IMR-90 (cell line): ENCODE measurements around the gene NFATC3. TPM values are rescaled to one million over a fixed set of nuclear protein-coding genes. Genes with fewer than 3 reads are reported as not detected.

Experiments used
- ATAC-seq: fragments of 200-7000 bp; cut with Tn5 transposase; 2 replicates; pipeline ENCODE4 v1.9.1; 2020; ENCODE audit warnings: low read depth, mild to moderate bottlenecking, moderate library complexity
- BruUV-seq: library from RNA; stranded (reverse); fragments of 400-500 nt; replicated peaks from 2 replicates; lab custom pipeline; 2021; lab: Mats Ljungman, UMichigan
- CTCF ChIA-PET: fragments of 300-600 bp; formaldehyde crosslinking; extraction: SDS; loops from one replicate; lab custom pipeline; 2021; ENCODE audit warnings: antibody characterized with exemption; lab: Yijun Ruan, JAX
- POLR2A ChIA-PET: fragments of 300-600 bp; sonication (Branson Sonifier 250); formaldehyde crosslinking; loops from one replicate; lab custom pipeline; 2022; ENCODE audit warnings: antibody characterized with exemption; ENCODE audit not compliant: unreplicated experiment; lab: Charles Lee
- DNase-seq: peaks from one replicate; pipeline ENCODE4 v3.0.0; 2013
- H2AFZ ChIP-seq: replicated peaks from 2 replicates; pipeline ENCODE3; 2013; ENCODE audit warnings: low read length, mild to moderate bottlenecking; ENCODE audit not compliant: poor library complexity
- H2AK5ac ChIP-seq: 2 replicates; pipeline ENCODE4 v1.6.1; 2013; ENCODE audit warnings: low read depth, low read length, inconsistent platforms
- H2AK9ac ChIP-seq: replicated peaks from 2 replicates; pipeline ENCODE3; 2013; ENCODE audit warnings: mild to moderate bottlenecking, low read depth, low read length, moderate library complexity; ENCODE audit not compliant: poor library complexity
- H2BK120ac ChIP-seq: 2 replicates; pipeline ENCODE4 v1.6.1; 2013; ENCODE audit warnings: low read depth, low read length, inconsistent platforms
- H2BK15ac ChIP-seq: 3 replicates; pipeline ENCODE4 v1.6.1; 2013; ENCODE audit warnings: low read depth, low read length, inconsistent platforms
- H2BK20ac ChIP-seq: 2 replicates; pipeline ENCODE4 v1.6.1; 2013; ENCODE audit warnings: low read depth, mild to moderate bottlenecking, inconsistent platforms, low read length, moderate library complexity
- H2BK5ac ChIP-seq: 2 replicates; pipeline ENCODE4 v1.6.1; 2013; ENCODE audit warnings: mild to moderate bottlenecking, low read depth, low read length, inconsistent platforms; ENCODE audit not compliant: poor library complexity, severe bottlenecking
- H3K14ac ChIP-seq: replicated peaks from 2 replicates; pipeline ENCODE4 v1.6.1; 2013; ENCODE audit warnings: low read depth, low read length, inconsistent platforms
- H3K18ac ChIP-seq: 2 replicates; pipeline ENCODE4 v1.6.1; 2013; ENCODE audit warnings: low read depth, low read length, control low read depth
- H3K23ac ChIP-seq: 2 replicates; pipeline ENCODE4 v1.6.1; 2013; ENCODE audit warnings: low read depth, low read length, inconsistent platforms
- H3K27ac ChIP-seq: 2 replicates; pipeline ENCODE4 v1.5.1; 2013; ENCODE audit warnings: mild to moderate bottlenecking, control low read depth, low read length; ENCODE audit not compliant: insufficient read depth
- H3K27me3 ChIP-seq: 2 replicates; pipeline ENCODE4 v1.6.1; 2013; ENCODE audit warnings: low read length; ENCODE audit not compliant: control insufficient read depth, insufficient read depth
- H3K36me3 ChIP-seq: 2 replicates; pipeline ENCODE4 v1.6.1; 2013; ENCODE audit warnings: low read length, mixed read lengths; ENCODE audit not compliant: control insufficient read depth, insufficient read depth
- H3K4ac ChIP-seq: 2 replicates; pipeline ENCODE4 v1.6.1; 2013; ENCODE audit warnings: low read depth, low read length, inconsistent platforms
- H3K4me1 ChIP-seq: 2 replicates; pipeline ENCODE4 v1.6.1; 2013; ENCODE audit warnings: low read length, mixed read lengths; ENCODE audit not compliant: control insufficient read depth, insufficient read depth
- H3K4me2 ChIP-seq: 2 replicates; pipeline ENCODE4 v1.6.1; 2013; ENCODE audit warnings: low read depth, mild to moderate bottlenecking, control low read depth, low read length, moderate library complexity
- H3K4me3 ChIP-seq: 2 replicates; pipeline ENCODE4 v1.5.1; 2013; ENCODE audit warnings: low read depth, mild to moderate bottlenecking, control low read depth, low read length, moderate library complexity; ENCODE audit not compliant: insufficient read depth
- H3K56ac ChIP-seq: 2 replicates; pipeline ENCODE4 v1.6.1; 2013; ENCODE audit warnings: low read length, inconsistent platforms; ENCODE audit not compliant: insufficient read depth; ENCODE audit errors: extremely low read depth
- H3K79me1 ChIP-seq, 2 experiments: 2 replicates each; pipeline ENCODE4 v1.6.1; 2013; ENCODE audit warnings: low read length in 2 of 2, inconsistent platforms in 1 of 2, low read depth in 1 of 2
- H3K9ac ChIP-seq: 2 replicates; pipeline ENCODE4 v1.6.1; 2013; ENCODE audit warnings: low read depth, low read length, control low read depth
- H3K9me1 ChIP-seq: 2 replicates; pipeline ENCODE4 v1.6.1; 2013; ENCODE audit warnings: low read length, inconsistent platforms; ENCODE audit not compliant: insufficient read depth
- H3K9me3 ChIP-seq: 2 replicates; pipeline ENCODE4 v1.6.1; 2013; ENCODE audit warnings: low read length; ENCODE audit not compliant: control insufficient read depth, insufficient read depth
- H4K20me1 ChIP-seq: 2 replicates; pipeline ENCODE4 v1.6.1; 2013; ENCODE audit warnings: low read length, inconsistent platforms; ENCODE audit not compliant: insufficient read depth
- H4K5ac ChIP-seq: 2 replicates; pipeline ENCODE4 v1.6.1; 2013; ENCODE audit warnings: mild to moderate bottlenecking, low read depth, low read length, control low read depth
- H4K8ac ChIP-seq, 2 experiments: 2 replicates each; pipeline ENCODE4 v1.6.1; 2013; ENCODE audit warnings: low read depth in 2 of 2, low read length in 2 of 2, control low read depth in 1 of 2, inconsistent platforms in 1 of 2
- H4K91ac ChIP-seq: 2 replicates; pipeline ENCODE4 v1.6.1; 2013; ENCODE audit warnings: low read depth, low read length, inconsistent platforms; ENCODE audit not compliant: insufficient read depth
- BHLHE40 ChIP-seq: fragments of 150-350 bp; IDR thresholded peaks from 2 replicates; pipeline ENCODE4 v1.6.1; 2016; ENCODE audit warnings: mild to moderate bottlenecking, low read depth, low read length
- WGBS, 2 experiments: methylation state at CpG; one replicate each; pipeline versions ENCODE4 v1.1.5 to v1.1.7; 2013; ENCODE audit warnings: missing lambda C conversion rate in 2 of 2; ENCODE audit not compliant: insufficient read length in 1 of 2; ENCODE audit errors: extremely low coverage in 2 of 2; 5-methylcytosine and 5-hydroxymethylcytosine counted together
- dilution Hi-C: fragments of 300-500 bp; cut with HindIII; formaldehyde crosslinking; loops from one replicate; pipeline ENCODE4 v1.14.3; 2018; ENCODE audit warnings: low sequenced_read_pairs; ENCODE audit not compliant: unreplicated experiment
- in situ Hi-C: fragments of 300-500 bp; cut with MboI; formaldehyde crosslinking; loops from 3 replicates; pipeline ENCODE4 v1.14.3; 2019; ENCODE audit warnings: low sequenced_read_pairs, inconsistent platforms, mixed read lengths
- intact Hi-C: fragments of 100-400 bp; cut with micrococcal nuclease; formaldehyde crosslinking; loops from 2 replicates; pipeline ENCODE4 v1.10.0; 2022
- polyA plus RNA-seq, 3 experiments: library from polyadenylated mRNA; depleted of rRNA; stranded (reverse); fragments of >200 nt; gene quantifications; 2 replicates each; pipeline ENCODE4 v1.2.3, GENCODE V29; 2012; ENCODE audit warnings: low replicate concordance in 1 of 3
- total RNA-seq: library from RNA; depleted of rRNA; stranded (reverse); fragments of >200 nt; gene quantifications from 2 replicates; pipeline ENCODE4 v1.2.3, GENCODE V29; 2012
- TF ChIP-seq, protein P1 (sequence below): conservative IDR thresholded peaks from 2 replicates; pipeline ENCODE4 v1.5.1; 2012; ENCODE audit warnings: mild to moderate bottlenecking, low read depth, low read length, improper control_type of control experiment

Gene NFATC3
- total and polyA plus RNA-seq, 2 of the 4 experiments (the other 2 are of a cell fraction): 6.3 to 21.5 TPM

DNA sequence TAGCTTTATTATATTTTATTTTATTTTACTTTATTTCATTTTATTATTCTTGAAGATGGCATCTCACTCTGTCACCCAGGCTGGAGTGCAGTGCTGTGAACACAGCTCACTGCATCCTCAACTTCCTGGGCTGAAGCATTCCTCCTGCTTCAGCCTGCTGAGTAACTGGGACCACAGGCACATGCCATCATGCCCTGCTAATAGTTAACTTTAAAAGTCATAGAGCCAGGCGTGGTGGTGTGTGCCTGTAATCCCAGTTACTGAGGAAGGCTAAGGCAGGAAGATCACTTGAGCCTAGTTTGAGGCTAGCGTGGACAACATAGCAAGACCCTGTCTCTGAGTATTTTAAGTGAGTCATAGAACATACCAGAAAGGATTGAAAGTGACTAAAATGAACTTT, 112.1 kb downstream of the NFATC3 start:
- BruUV-seq: no TSS peak
- H3K27ac ChIP-seq: no peak overlapping the region
- no peak overlapping the region for H2BK5ac ChIP-seq
- H3K23ac ChIP-seq: no peak overlapping the region
- 0 out of 2 replicates have a peak, but pooled peaks cover 3% of the 10 kb centered on the region for H3K9me1 ChIP-seq
- H4K8ac ChIP-seq: no peak overlapping the region; a peak in 1 of 4 replicates
- no peak overlapping the region for H2AK9ac ChIP-seq
- CTCF ChIA-PET: no interaction called here
- peaks cover 4% of the 10 kb centered on the region; the same call in 1 of the 2 replicates for H3K36me3 ChIP-seq
- H3K9me3 ChIP-seq: no peaks in the 10 kb centered on the region
- dilution Hi-C loops: no loop called here
- peaks cover 5 to 9% of the 10 kb centered on the region in 2 experiments; a peak in 2 of 4 replicates for H3K79me1 ChIP-seq
- no peak overlapping the region for H3K56ac ChIP-seq
- H4K91ac ChIP-seq: no peak overlapping the region
- WGBS, 2 experiments: no CpG with 5 or more reads among the region's 2 CpGs
- peak; percentile 31; the same call in 1 of the 2 replicates for TF ChIP-seq BHLHE40
- TF ChIP-seq, protein P1, sequence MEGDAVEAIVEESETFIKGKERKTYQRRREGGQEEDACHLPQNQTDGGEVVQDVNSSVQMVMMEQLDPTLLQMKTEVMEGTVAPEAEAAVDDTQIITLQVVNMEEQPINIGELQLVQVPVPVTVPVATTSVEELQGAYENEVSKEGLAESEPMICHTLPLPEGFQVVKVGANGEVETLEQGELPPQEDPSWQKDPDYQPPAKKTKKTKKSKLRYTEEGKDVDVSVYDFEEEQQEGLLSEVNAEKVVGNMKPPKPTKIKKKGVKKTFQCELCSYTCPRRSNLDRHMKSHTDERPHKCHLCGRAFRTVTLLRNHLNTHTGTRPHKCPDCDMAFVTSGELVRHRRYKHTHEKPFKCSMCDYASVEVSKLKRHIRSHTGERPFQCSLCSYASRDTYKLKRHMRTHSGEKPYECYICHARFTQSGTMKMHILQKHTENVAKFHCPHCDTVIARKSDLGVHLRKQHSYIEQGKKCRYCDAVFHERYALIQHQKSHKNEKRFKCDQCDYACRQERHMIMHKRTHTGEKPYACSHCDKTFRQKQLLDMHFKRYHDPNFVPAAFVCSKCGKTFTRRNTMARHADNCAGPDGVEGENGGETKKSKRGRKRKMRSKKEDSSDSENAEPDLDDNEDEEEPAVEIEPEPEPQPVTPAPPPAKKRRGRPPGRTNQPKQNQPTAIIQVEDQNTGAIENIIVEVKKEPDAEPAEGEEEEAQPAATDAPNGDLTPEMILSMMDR: no peak
- intact Hi-C loops: no loop called here
- H3K27me3 ChIP-seq: no peaks in the 10 kb centered on the region
- no peak overlapping the region for H3K18ac ChIP-seq
- POLR2A ChIA-PET: interaction anchor here (0.6 kb wide), 1 partner anchor 76 kb away, joined by 3 read pairs; no protein-coding TSS in a partner anchor
- no peak overlapping the region for H3K4ac ChIP-seq
- H2BK120ac ChIP-seq: no peak overlapping the region
- H4K20me1 ChIP-seq: peaks cover 14% of the 10 kb centered on the region
- H2AFZ ChIP-seq: no peak overlapping the region
- ATAC-seq (peak; percentile 57), DNase-seq (peak; percentile 40)
- H3K4me2 ChIP-seq: no peak overlapping the region
- no peak overlapping the region for H3K4me3 ChIP-seq
- in situ Hi-C loops: no loop called here
- no peak overlapping the region for H4K5ac ChIP-seq
- no peak overlapping the region for H2AK5ac ChIP-seq
- no peak overlapping the region for H3K9ac ChIP-seq
- no peak overlapping the region for H3K14ac ChIP-seq
- peaks cover 6% of the 10 kb centered on the region for H3K4me1 ChIP-seq
- no peak overlapping the region for H2BK15ac ChIP-seq
- no peak overlapping the region for H2BK20ac ChIP-seq
